Kidney (tissue), 14 donors: ENCODE data around the gene S100A5. TPM values are rescaled to one million over a fixed set of nuclear protein-coding genes. Genes with fewer than 3 reads are reported as not detected.
A peak's percentile ranks its signal among the peaks of the same experiment; 100 is the strongest.

Source experiments
- DNase-seq, 5 donors: peaks; one replicate each; pipeline ENCODE4 v3.0.0-alpha.2; 2013 to 2020
- FAIRE-seq: peaks from 2 replicates; lab custom pipeline; 2012; peaks lifted over from hg19 to GRCh38; lab: Jason Lieb, UNC
- H3K27ac ChIP-seq, 2 donors: one replicate each; pipeline ENCODE4 v1.7.0; 2013; ENCODE audit warnings: low read depth in 2 of 2, low read length in 2 of 2, inconsistent platforms in 1 of 2
- H3K27me3 ChIP-seq: one replicate; pipeline ENCODE4 v1.7.1; 2013; ENCODE audit warnings: low read length, inconsistent platforms; ENCODE audit not compliant: control insufficient read depth, insufficient read depth
- H3K36me3 ChIP-seq, 3 donors: one replicate each; pipeline versions ENCODE4 v1.7.0 to v1.7.1; 2013; ENCODE audit warnings: low read length in 3 of 3, control low read depth in 1 of 3, inconsistent platforms in 1 of 3; ENCODE audit not compliant: insufficient read depth in 3 of 3, control insufficient read depth in 2 of 3
- H3K4me1 ChIP-seq, 3 donors: one replicate each; pipeline versions ENCODE4 v1.7.0 to v1.7.1; 2013; ENCODE audit warnings: low read length in 3 of 3, inconsistent platforms in 1 of 3, low read depth in 1 of 3; ENCODE audit not compliant: control insufficient read depth in 2 of 3, insufficient read depth in 2 of 3
- H3K4me3 ChIP-seq, 3 donors: one replicate each; pipeline versions ENCODE4 v1.7.0 to v1.8.1; 2013; ENCODE audit warnings: low read length in 3 of 3, control low read depth in 1 of 3, inconsistent platforms in 1 of 3
- H3K9ac ChIP-seq, 3 donors: one replicate each; pipeline versions ENCODE4 v1.7.0 to v1.7.1; 2013; ENCODE audit warnings: low read length in 3 of 3, control low read depth in 1 of 3, inconsistent platforms in 1 of 3
- H3K9me3 ChIP-seq, 3 donors: one replicate each; pipeline versions ENCODE4 v1.7.0 to v1.7.1; 2013; ENCODE audit warnings: low read length in 3 of 3, control low read depth in 1 of 3, inconsistent platforms in 1 of 3; ENCODE audit not compliant: control insufficient read depth in 2 of 3, insufficient read depth in 1 of 3
- CTCF ChIP-seq: IDR thresholded peaks from 3 replicates; pipeline ENCODE4 v1.5.1; 2012; ENCODE audit warnings: mild to moderate bottlenecking, moderate library complexity, borderline replicate concordance; ENCODE audit not compliant: insufficient read depth; ENCODE audit errors: extremely low read depth
- intact Hi-C: fragments of 100-400 bp; cut with DNase I; formaldehyde crosslinking; loops from one replicate; pipeline ENCODE4 v1.11.1; 2022
- polyA plus RNA-seq: library from polyadenylated mRNA; stranded (reverse); fragments of 350-450 nt; fragmentation: Illumina TruSeq; extraction: RNeasy Lipid Tissue Mini Kit (QIAGEN cat#74804); gene quantifications from one replicate; pipeline ENCODE4 v1.2.3, GENCODE V29; 2014; ENCODE audit warnings: low read depth, low replicate concordance; ENCODE audit not compliant: insufficient read depth
- total RNA-seq: library from RNA; stranded (reverse); fragmentation: NEBNext Ultra II Directional; extraction: Animal tissue kit (Norgen Biotek cat#: 25700); gene quantifications from one replicate; pipeline ENCODE4 v1.2.1, GENCODE V29; 2021
- donor health status: control.
- donor health status: control.
- donor health status: control.
- donor health status: control.
- donor health status: control.
- donor health status: DM: yes; HTN: yes; CAD: no.
- donor health status: Normal renal cell carcinoma (clear cell type).

S100A5 gene
- total and polyA plus RNA-seq, 2 donors from 2014 or later, result 0.91 to 1.9 TPM

GRCh38 chr1:153544453-153545066 is 3.8 kb upstream of the S100A5 start:
- FAIRE-seq, result no peak
- Histone ChIP-seq H3K9ac (peak overlapping the region in 1 of 3 donors; percentile 31), H3K4me3 (peak overlapping the region in 1 of 3 donors; percentile 23), H3K9me3 (no peaks in the 10 kb centered on the region), H3K27ac (peak overlapping the region; percentile 66 to 68), H3K4me1 (peaks cover 5 to 44% (median 23%) of the 10 kb centered on the region in 3 donors), H3K36me3 (no peaks in the 10 kb centered on the region), H3K27me3 (no peaks in the 10 kb centered on the region)
- intact Hi-C loops, result no loop called here
- no peak for TF ChIP-seq CTCF
- peak in 1 of 5 donors; percentile 56 for DNase-seq

- no peak overlapping the region for H3K9ac ChIP-seq
- intact Hi-C loops, result no loop called here
- no peaks in the 10 kb centered on the region for H3K9me3 ChIP-seq
- no peak for TF ChIP-seq CTCF
- DNase-seq (peak in 2 of 5 donors; percentile 16 to 23), FAIRE-seq (no peak)
- H3K4me3 ChIP-seq, result no peak overlapping the region
- H3K27me3 ChIP-seq, result no peaks in the 10 kb centered on the region
- H3K27ac ChIP-seq, result peak overlapping the region; percentile 42 to 45
- no peaks in the 10 kb centered on the region for H3K36me3 ChIP-seq
- peaks cover 5 to 36% (median 23%) of the 10 kb centered on the region in 3 donors for H3K4me1 ChIP-seq
These were observed 3.0 kb upstream of the S100A5 start for GRCh38 chr1:153543736-153544135.

GRCh38 chr1:153542956-153543711 is 2.4 kb upstream of the S100A5 start:
- H3K4me1 ChIP-seq, result peaks cover 5 to 37% (median 23%) of the 10 kb centered on the region in 3 donors
- intact Hi-C loops, result no loop called here
- peak in 2 of 5 donors; percentile 29 to 60 for DNase-seq

More at GRCh38 chr1:153542956-153543711, 2.4 kb upstream of the S100A5 start:
- no peaks in the 10 kb centered on the region for H3K36me3 ChIP-seq
- H3K9me3 ChIP-seq, result no peaks in the 10 kb centered on the region
- no peak overlapping the region for H3K4me3 ChIP-seq
- no peak overlapping the region for H3K9ac ChIP-seq
- no peak for TF ChIP-seq CTCF
- no peak for FAIRE-seq
- H3K27me3 ChIP-seq, result no peaks in the 10 kb centered on the region
- peak overlapping the region; percentile 42 to 45 for H3K27ac ChIP-seq
